ENCODE data around the gene SUN1. TPM values are rescaled to one million over a fixed set of nuclear protein-coding genes. Genes with fewer than 3 reads are reported as not detected.

The SUN1 gene
- total RNA-seq, 2 experiments from 2014 or later = 71.3 to 74.6 TPM

DNA sequence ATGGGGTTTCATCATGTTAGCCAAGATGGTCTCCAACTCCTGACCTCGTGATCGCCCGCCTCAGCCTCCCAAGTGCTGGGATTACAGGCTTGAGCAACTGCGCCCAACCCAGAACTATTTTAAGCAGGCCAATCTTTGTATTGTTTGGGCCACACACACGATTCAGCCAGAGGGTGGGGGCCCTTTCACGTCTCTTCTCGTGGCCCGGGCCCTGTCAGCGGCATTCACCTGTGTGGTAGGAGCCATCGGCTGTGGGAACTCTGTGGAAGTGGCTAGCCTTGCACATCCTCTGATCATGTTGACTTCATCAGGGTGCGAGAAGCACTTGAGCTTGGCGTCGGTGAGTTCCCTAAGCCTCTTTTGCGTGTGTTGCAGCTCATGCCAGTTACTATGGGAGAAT is 16.9 kb downstream of the SUN1 start:
- POLR2A ChIA-PET = no interaction called here
- no peaks in the 10 kb centered on the region for H3K9me3 Mint-ChIP-seq (ENCODE audit: low read depth)

DNA sequence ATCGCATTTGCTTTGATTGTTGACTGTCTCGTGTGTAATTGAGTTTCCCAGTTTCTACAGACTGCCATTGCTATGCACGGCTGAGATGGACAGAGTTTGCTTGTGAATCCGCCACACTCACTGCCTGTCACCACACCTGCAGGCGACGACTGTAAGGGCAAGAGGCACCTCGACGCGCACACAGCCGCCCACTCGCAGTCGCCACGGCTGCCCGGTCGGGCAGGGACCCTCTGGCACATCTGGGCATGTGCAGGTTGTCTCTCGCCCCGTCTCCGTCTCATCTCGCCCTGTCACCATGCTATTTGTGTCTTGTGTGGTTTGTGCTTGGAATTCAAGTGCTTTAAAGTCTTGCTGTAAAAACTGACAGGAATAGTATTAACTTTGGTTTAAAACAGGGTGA is 17.5 kb downstream of the SUN1 start:
- Mint-ChIP-seq H3K9me3 (ENCODE audit: low read depth) (no peaks in the 10 kb centered on the region), H3K27ac (no peak overlapping the region), H3K4me3 (no peak overlapping the region), H3K4me1 (peaks cover 3% of the 10 kb centered on the region), H3K36me3 (ENCODE audit: low read depth) (peaks cover 32% of the 10 kb centered on the region), H3K27me3 (no peaks in the 10 kb centered on the region)
- ATAC-seq (no peak), DNase-seq (no peak)
- intact Hi-C loops (cut with DNase I, micrococcal nuclease) = no loop called here
- ChIA-PET CTCF (no interaction called here), POLR2A (no interaction called here)

More for the DNA sequence above, 16.9 kb downstream of the SUN1 start:
- ATAC-seq (no peak), DNase-seq (no peak)
- Mint-ChIP-seq H3K4me3 (no peak overlapping the region), H3K27me3 (no peaks in the 10 kb centered on the region), H3K27ac (no peak overlapping the region), H3K36me3 (ENCODE audit: low read depth) (peaks cover 26% of the 10 kb centered on the region), H3K4me1 (peaks cover 3% of the 10 kb centered on the region)
- CTCF ChIA-PET = interaction anchor here (1.2 kb wide), 1 partner anchor 528 kb away, joined by 3 read pairs; no protein-coding TSS in a partner anchor
- intact Hi-C loops (cut with DNase I, micrococcal nuclease) = no loop called here

DNA sequence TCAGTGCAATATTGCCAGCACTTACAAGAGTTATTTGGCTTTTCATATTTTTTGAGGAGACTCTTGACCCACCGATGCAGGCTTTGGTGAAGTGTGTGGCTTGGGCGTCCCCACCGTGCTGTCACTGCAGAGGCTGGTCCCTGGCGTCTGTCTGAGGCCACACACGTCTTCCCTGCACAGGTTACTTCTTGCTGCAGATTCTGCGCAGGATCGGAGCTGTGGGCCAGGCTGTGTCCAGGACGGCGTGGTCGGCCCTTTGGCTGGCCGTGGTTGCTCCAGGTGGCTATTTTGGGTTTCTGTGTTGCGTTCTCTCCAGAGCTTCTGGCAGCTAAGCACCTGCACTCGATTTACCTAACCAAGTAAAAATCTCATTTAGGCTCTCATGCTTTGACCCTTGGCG is 18.9 kb downstream of the SUN1 start:
- intact Hi-C loops (cut with DNase I, micrococcal nuclease) = no loop called here
- no peak for ATAC-seq
- Mint-ChIP-seq H3K9me3 (ENCODE audit: low read depth) (no peaks in the 10 kb centered on the region), H3K36me3 (ENCODE audit: low read depth) (peaks cover 32% of the 10 kb centered on the region), H3K4me1 (peaks cover 3% of the 10 kb centered on the region), H3K27me3 (no peaks in the 10 kb centered on the region), H3K27ac (no peak overlapping the region), H3K4me3 (no peak overlapping the region)
- ChIA-PET CTCF (interaction anchor here (1.5 kb wide), 1 partner anchor 22 kb away, joined by 5 read pairs; no protein-coding TSS in a partner anchor), POLR2A (no interaction called here)
- DNase-seq = no peak

DNA sequence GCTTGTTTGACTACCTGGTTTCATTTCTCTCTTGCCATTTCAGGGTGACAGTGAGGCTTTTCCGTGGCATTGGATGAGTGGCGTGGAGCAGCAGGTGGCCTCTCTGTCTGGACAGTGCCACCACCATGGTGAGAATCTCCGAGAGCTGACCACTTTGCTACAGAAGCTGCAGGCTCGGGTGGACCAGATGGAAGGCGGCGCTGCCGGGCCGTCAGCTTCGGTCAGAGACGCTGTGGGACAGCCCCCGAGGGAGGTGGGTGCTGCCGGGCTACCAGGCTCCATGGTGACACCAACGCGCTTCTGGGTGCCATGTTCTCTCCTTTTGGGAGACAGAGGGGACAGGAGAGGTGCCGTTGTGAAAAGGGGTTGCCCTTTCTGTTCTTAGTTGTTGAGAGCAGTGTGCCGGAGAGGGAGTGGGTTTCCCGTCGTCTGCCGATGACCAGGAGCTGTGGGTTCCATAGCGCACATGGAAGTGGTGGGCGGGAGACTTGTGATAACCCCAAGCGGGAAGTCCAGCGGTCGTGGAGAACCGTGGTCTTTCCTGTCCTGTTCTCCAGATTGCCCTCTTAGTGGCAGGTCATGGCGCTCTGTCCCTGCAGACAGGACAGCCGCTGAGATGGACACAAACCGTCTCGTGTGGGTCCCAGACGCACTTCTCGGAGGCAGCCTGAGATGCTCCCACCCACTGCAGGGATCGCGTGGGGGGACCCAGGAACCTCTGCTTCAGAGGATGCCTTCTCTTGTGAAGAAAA is 21.3 kb downstream of the SUN1 start:
- intact Hi-C loops (cut with DNase I, micrococcal nuclease) = no loop called here
- Mint-ChIP-seq H3K27ac (no peak overlapping the region), H3K36me3 (ENCODE audit: low read depth) (peaks cover 36% of the 10 kb centered on the region), H3K9me3 (ENCODE audit: low read depth) (no peaks in the 10 kb centered on the region), H3K4me3 (no peak overlapping the region), H3K27me3 (no peaks in the 10 kb centered on the region), H3K4me1 (no peaks in the 10 kb centered on the region)
- ChIA-PET CTCF (no interaction called here), POLR2A (no interaction called here)
- no peak for DNase-seq
- no peak for ATAC-seq

DNA sequence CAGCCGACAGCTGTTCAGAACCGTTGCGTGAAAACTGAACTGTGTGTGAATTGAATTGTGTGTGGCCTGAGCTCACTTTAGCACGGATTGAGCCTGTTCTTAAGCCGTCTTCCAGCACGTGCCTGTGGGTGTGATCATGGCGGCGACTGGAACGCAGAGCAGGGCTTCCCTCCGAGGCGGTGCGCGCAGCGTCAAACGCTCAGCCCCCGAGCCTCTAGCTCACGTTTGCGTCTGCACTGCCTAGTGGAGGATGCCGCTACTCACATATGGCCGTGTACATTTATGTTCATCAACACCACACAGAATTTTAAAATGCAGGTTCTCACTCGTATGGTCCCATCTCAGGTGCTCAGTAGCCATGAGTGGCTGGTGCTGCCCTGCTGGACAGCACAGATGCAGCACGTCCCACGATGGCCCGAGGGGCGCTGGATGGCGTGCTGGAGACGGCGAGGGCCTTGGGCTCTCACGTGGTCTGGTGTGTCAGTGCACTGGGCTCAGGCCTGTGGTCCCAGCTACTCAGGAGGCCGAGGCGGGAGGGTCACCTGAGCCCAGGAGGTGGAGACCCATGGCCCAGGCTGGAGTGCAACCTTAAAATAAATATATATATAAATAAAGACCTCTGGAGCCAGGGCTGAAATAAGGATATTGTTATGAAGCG is 22.0 kb downstream of the SUN1 start:
- H3K27me3 Mint-ChIP-seq = no peaks in the 10 kb centered on the region
- no peak overlapping the region for H3K27ac Mint-ChIP-seq
- CTCF ChIA-PET = no interaction called here
- intact Hi-C loops (cut with DNase I, micrococcal nuclease) = no loop called here
- no peak for ATAC-seq
- peaks cover 39% of the 10 kb centered on the region for H3K36me3 Mint-ChIP-seq (ENCODE audit: low read depth)
- DNase-seq = no peak
- no peaks in the 10 kb centered on the region for H3K4me1 Mint-ChIP-seq
- H3K4me3 Mint-ChIP-seq = no peak overlapping the region
- POLR2A ChIA-PET = no interaction called here
- H3K9me3 Mint-ChIP-seq (ENCODE audit: low read depth) = no peaks in the 10 kb centered on the region

DNA sequence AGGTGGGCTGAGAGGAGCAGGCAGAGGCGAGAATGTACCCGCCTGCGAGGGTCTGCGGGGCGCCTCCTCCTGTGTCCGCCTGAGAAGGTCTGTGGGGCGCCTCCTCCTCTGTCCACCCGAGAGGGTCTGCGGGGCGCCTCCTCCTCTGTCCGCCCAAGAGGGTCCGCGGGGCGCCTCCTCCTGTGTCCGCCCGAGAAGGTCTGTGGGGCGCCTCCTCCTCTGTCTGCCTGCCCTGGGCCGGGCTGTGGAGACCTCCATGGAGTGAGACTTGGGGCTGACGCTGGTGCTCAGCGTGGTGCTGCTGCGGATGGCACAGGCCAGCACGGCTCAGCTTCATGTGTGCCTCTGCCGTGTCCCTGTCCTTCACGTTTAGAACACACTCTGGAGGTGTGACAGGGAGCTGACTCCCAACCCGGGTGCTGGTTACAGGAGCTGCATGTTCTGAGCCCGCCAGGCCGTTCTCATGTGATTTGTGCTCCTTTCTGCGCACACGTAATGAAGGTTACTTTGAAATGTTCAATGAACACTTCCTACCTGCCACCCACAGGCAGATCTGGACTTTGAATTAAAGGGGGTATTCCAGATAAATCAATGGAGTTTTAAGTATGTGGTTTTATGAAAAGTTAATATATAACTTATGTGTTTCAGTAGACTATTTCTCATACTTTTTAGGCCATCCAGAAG is 23.6 kb downstream of the SUN1 start:
- no peak overlapping the region for H3K27ac Mint-ChIP-seq
- peaks cover 42% of the 10 kb centered on the region for H3K36me3 Mint-ChIP-seq (ENCODE audit: low read depth)
- DNase-seq (no peak), ATAC-seq (no peak)
- POLR2A ChIA-PET = no interaction called here
- H3K4me3 Mint-ChIP-seq = no peak overlapping the region
- H3K4me1 Mint-ChIP-seq = no peaks in the 10 kb centered on the region
- CTCF ChIA-PET = no interaction called here
- intact Hi-C loops (cut with DNase I, micrococcal nuclease) = no loop called here
- H3K9me3 Mint-ChIP-seq (ENCODE audit: low read depth) = no peaks in the 10 kb centered on the region
- no peaks in the 10 kb centered on the region for H3K27me3 Mint-ChIP-seq

DNA sequence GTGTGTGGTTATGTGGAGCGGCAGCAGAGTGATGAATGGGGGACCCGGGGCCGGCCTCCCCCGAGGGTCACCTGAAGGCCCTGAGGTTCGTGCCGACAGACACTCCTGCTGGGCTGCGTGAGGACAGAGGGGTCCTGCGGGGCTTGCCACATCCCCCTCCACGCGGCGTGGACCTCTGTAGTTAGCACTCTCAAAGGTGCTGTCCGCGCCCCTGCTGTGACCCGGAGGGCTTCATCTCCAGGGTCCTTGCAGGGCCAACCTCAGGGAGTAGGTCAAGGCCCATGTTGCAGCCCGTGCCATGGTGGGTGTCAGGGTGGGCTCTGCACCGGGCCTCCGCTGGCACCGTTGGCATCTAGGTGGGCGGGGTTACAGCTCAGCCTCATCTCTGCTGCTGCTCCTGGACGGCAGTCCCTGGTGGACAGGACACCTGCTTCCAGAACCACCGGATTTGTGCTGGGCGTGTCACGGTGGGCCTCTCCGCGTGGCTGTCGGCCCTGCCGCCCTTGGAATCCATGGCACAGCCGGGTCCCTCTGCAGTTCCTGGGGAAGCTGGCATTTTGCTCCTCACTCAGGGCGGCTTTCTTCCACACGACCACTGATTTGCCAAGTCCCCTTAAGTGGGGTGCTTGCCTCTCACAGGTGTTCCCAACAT is 24.3 kb downstream of the SUN1 start:
- Mint-ChIP-seq H3K27ac (no peak overlapping the region), H3K9me3 (ENCODE audit: low read depth) (no peaks in the 10 kb centered on the region), H3K4me1 (no peaks in the 10 kb centered on the region), H3K36me3 (ENCODE audit: low read depth) (peaks cover 47% of the 10 kb centered on the region), H3K4me3 (no peak overlapping the region), H3K27me3 (no peaks in the 10 kb centered on the region)
- ChIA-PET CTCF (no interaction called here), POLR2A (no interaction called here)
- intact Hi-C loops (cut with DNase I, micrococcal nuclease) = no loop called here
- DNase-seq = no peak
- ATAC-seq = no peak

DNA sequence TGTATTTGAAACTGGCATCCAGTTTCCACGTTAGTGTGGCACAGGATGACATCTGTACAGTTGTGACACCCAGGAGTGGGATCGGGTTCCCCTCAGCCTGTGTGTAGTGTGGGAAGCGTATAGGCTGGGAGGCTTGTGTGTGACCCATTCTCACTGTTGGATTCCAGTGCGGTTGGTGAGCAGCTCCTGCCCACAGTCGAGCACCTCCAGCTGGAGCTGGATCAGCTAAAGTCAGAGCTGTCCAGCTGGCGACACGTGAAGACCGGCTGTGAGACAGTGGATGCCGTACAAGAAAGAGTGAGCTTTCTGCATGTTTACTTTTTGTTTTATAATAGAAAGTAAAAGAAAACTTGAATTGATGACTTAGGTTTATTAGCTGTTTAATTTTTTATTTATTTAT is 25.4 kb downstream of the SUN1 start:
- ChIA-PET POLR2A (no interaction called here), CTCF (interaction anchor here (0.7 kb wide), 1 partner anchor 192 kb away, joined by 3 read pairs; no protein-coding TSS in a partner anchor)
- Mint-ChIP-seq H3K27me3 (no peaks in the 10 kb centered on the region), H3K4me3 (no peak overlapping the region), H3K9me3 (ENCODE audit: low read depth) (no peaks in the 10 kb centered on the region), H3K4me1 (no peaks in the 10 kb centered on the region), H3K27ac (no peak overlapping the region), H3K36me3 (ENCODE audit: low read depth) (peaks cover 52% of the 10 kb centered on the region)
- DNase-seq = no peak
- intact Hi-C loops (cut with DNase I, micrococcal nuclease) = no loop called here
- ATAC-seq = no peak

DNA sequence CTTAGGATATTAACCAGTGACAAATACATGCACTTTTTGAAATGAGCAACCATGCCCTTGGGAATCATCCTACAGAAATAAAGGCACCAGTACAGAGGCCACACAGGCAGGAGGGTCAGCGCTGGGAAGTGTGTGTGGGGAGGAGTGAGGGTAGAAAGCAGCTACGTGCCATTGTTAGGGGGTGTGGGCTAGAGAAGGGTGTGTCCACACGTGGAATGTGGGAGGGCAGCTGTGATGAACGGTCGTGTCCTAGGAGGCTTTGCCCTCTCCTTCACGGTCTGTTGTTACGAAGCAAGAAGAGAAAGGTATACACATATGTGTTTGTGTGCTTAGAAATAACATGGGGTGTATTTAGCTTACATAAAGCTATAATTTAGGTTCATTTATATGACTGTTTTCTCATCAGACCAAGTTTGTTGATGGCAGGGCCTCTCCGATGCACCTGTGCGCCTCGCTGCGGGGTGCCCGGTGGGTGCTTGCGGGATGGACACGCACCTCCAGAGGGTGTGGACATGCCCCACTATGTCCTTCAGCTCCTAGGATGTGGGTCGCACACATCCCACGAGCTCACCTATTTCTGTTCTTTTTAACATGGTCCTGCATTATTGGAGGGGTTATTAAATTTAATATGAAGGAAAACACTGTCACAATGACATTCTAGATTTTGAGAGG is 27.2 kb downstream of the SUN1 start:
- Mint-ChIP-seq H3K4me3 (no peak overlapping the region), H3K27me3 (no peaks in the 10 kb centered on the region), H3K9me3 (ENCODE audit: low read depth) (no peaks in the 10 kb centered on the region), H3K36me3 (ENCODE audit: low read depth) (peaks cover 56% of the 10 kb centered on the region), H3K4me1 (no peaks in the 10 kb centered on the region), H3K27ac (no peak overlapping the region)
- ATAC-seq = no peak
- ChIA-PET POLR2A (no interaction called here), CTCF (no interaction called here)
- no peak for DNase-seq
- intact Hi-C loops (cut with DNase I, micrococcal nuclease) = no loop called here

DNA sequence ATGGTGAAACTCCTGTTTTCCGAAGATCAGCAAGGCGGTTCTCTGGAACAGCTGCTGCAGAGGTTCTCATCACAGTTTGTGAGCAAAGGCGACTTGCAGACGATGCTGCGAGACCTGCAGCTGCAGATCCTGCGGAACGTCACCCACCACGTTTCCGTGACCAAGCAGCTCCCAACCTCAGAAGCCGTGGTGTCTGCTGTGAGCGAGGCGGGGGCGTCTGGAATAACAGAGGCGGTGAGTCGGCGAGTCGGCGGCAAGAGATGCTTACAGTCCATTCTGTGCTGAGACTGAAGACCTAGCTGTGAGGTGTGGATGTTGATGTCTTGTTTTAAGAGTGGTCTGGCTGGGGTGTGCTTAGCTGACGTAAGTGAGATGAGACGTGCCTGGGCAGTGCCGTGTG is 27.9 kb downstream of the SUN1 start:
- Mint-ChIP-seq H3K9me3 (ENCODE audit: low read depth) (no peaks in the 10 kb centered on the region), H3K4me1 (no peaks in the 10 kb centered on the region), H3K27me3 (no peaks in the 10 kb centered on the region), H3K36me3 (ENCODE audit: low read depth) (peaks cover 56% of the 10 kb centered on the region), H3K4me3 (no peak overlapping the region), H3K27ac (no peak overlapping the region)
- ChIA-PET POLR2A (no interaction called here), CTCF (no interaction called here)
- no peak for DNase-seq
- intact Hi-C loops (cut with DNase I, micrococcal nuclease) = no loop called here
- no peak for ATAC-seq

DNA sequence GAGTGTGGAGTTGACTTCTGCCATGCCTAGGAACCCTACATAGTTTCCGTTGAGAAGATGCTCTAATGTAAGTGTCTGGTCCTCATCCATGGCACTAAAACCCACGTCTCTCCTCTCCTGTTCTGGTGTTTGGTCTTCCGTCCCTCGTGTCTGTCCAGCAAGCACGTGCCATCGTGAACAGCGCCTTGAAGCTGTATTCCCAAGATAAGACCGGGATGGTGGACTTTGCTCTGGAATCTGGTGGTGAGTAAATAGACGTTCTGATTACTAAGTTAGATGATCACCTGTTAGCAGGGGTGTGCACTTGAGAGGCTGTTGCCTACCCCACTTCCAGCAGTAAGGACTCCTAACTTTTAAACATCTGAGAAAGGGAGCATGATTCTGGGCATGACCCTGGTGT is 28.9 kb downstream of the SUN1 start:
- DNase-seq = no peak
- POLR2A ChIA-PET = no interaction called here
- intact Hi-C loops (cut with DNase I, micrococcal nuclease) = no loop called here
- no peaks in the 10 kb centered on the region for H3K9me3 Mint-ChIP-seq (ENCODE audit: low read depth)
- H3K27ac Mint-ChIP-seq = no peak overlapping the region
- H3K27me3 Mint-ChIP-seq = no peaks in the 10 kb centered on the region
- H3K4me1 Mint-ChIP-seq = no peaks in the 10 kb centered on the region
- CTCF ChIA-PET = no interaction called here
- H3K4me3 Mint-ChIP-seq = no peak overlapping the region
- H3K36me3 Mint-ChIP-seq (ENCODE audit: low read depth) = peaks cover 58% of the 10 kb centered on the region
- no peak for ATAC-seq
